Stimulated activated CD4-positive, alpha-beta T cell treated with anti-CD3 and anti-CD28 coated beads, Interleukin-2, amount 100 ng/mL, for 48 hours (primary cell): ENCODE data around the gene MIEF1.

ENCODE experiments used
- DNase-seq, 2 donors: peaks; one replicate each; pipeline ENCODE4 v3.0.0-alpha.2; 2020

The MIEF1 gene

DNA sequence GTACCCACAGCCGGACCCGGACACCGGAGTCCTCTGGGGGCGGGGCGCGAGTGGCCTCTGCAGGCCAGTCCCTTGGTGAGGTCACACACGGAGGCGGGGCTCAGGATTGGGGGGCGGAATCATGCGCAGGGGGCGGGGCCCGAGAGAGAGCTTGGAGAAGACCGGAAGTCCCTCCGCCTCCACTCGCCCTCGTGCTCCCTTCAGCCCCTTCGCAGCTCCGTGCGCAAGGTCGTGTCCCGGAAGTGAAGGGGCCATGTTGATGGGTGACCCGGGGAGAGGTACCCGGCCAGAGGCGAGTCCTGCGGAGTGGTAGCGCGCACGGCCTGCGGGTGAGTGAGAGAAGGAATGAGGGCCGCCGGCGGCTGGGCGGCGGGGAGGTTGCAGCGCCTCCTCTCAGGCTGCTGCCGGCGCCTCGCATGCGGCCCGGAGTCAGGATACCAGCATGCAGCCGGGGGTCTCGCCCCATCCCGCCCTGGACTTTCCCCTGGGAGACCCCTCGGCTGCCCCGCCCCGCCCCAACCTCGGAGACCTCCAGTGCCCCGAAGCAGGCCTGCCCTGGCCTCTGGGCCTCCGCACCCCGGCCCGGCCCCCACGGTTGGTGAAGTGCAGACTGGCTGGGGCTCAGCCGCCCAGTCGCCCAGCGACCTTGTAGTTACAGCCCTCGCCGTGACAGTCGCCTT is at the start of gene MIEF1:
Gene MIEF1 (plus strand): TSS at position 182 of the 680 bp plus-strand sequence. CDS start 9,005 bp downstream, outside the sequence.
- DNase-seq, result peak; percentile 91

- DNase-seq, result no peak
Measured at GRCh38 chr22:39452740-39453040, 49.4 kb upstream of the MIEF1 start.

DNA sequence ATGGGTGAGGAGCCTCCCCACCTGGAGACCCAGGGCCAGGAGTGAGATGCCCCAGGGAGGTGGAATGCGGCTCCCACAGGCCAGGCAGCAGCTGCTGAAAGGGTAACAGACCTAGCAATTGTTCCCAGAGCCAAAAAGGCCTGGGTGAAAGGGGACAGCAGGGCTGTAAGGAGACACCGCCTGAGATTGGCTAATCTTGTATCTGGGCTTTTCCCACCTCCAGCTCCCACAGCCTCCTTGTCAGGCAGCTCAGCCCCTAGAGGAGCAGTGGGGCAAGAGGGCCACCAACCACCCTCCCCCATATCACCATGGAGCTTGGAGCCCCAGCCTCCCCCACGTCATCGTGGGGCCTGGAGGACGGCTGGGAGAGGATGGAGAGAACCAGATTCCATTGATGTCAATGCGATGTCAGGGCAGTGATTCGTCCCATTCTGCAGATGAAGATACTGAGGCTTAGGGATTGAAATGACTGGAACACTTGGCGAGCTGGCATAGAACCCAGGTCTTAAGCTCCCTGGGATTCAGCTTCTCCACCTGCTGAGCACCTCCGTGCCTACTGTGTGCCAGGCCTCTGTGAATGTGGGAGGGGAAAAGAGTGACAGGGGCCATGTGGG is 48.2 kb upstream of the MIEF1 start:
- no peak for DNase-seq

GRCh38 chr22:39454385-39454871 is 47.7 kb upstream of the MIEF1 start:
- no peak for DNase-seq

- no peak for DNase-seq
Measured at GRCh38 chr22:39456522-39457197, 45.4 kb upstream of the MIEF1 start, which contains the start of gene MGAT3. TSS of gene MGAT3 (plus strand) at chr22:39457012. CDS start at chr22:39487348, 30,336 bp downstream.

GRCh38 chr22:39457198-39457555 is 44.9 kb upstream of the MIEF1 start:
- no peak for DNase-seq

DNA sequence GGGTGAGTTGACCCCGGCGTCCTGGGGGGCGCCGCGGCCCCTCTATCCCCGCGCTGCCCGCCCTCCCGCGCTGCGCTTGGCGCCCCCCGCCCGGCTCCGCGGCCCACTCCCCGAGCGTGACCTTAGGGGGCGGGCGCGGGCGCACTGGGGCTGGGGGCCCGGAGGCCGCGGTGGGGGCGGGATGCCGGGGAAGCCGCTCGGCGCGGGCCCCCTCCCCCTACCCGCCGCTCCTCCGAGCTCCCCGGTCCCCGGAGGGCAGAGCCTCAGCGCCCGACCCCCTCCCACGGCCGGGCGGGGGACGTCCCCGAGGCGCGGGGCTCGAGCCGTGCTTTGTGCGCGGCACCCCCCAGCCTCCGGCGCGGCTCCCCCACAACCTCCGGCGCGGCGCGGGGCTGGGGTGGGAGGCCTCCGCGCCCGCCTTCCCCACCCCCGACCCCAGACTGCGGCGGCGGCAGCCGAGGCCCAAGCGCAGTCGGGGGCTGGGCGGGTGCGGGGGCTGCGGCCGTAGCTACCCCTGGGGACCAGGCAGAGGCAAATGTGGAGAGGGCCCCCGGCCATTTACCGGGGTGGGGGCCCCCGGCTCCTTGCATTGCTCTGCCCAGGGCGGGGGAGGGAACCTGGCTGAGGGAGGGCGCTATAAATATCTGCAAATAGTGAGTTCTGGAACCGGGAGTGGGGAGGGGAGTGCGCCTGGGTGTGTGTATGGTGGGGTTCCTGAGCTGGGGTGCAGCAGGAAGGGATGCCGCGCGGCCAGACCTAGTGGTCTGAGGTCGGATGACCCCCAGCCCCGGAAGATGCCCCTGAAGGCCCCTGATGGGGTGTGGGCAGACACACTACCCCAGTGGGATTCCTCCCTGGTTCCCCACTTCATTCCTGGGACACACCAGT is 44.3 kb upstream of the MIEF1 start:
- DNase-seq, result no peak

DNA sequence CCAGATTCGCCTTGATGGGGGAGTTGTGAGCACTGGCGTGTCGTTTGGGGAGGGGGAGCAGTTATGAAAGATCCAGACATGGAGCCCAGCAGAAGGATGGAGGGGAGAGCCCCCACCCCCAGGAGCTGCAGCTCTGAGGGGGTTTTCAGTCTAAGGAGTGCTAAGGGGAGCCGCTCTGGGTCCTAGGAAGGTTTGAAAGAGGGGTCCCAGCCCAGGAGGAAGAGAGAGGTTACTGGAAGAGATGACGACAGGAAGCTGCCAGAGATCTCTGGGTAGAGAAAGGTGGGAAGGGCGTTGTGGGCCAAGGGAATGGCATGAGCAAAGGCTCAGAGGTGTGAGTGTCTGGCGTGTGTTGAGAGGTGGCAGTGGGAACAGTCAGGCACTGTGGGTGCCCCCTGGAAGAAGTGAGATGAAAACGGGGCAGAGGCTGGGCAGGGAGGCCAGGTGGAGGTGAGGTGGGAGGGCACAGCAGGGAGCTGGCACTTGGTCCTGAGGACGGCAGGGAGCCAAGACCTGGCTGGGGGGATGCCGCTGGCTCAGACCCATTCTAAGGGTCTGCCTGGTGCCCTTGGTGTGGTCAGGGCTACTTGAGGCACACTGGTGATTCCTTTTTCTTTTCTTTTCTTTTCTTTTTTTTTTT is 43.5 kb upstream of the MIEF1 start:
- DNase-seq, result no peak

DNA sequence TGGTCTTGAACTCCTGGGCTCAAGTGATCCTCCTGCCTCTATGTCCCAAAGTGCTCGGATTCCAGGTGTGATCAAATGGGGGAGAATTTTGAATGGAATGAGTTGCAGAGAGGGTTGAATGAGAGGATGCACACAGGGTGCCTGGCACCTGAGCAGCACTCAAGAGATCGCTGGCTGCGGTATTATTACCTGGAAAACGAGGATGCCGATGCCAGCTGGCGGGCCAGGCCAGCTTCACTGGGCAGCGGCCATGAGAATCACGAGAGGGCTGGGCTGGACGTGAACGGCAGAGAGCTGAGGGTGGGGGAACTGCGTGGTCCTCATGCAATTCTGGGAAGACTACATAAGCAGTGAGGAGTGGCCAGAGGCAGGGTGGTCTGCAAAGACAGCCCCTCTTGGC is 42.4 kb upstream of the MIEF1 start:
- no peak for DNase-seq

DNA sequence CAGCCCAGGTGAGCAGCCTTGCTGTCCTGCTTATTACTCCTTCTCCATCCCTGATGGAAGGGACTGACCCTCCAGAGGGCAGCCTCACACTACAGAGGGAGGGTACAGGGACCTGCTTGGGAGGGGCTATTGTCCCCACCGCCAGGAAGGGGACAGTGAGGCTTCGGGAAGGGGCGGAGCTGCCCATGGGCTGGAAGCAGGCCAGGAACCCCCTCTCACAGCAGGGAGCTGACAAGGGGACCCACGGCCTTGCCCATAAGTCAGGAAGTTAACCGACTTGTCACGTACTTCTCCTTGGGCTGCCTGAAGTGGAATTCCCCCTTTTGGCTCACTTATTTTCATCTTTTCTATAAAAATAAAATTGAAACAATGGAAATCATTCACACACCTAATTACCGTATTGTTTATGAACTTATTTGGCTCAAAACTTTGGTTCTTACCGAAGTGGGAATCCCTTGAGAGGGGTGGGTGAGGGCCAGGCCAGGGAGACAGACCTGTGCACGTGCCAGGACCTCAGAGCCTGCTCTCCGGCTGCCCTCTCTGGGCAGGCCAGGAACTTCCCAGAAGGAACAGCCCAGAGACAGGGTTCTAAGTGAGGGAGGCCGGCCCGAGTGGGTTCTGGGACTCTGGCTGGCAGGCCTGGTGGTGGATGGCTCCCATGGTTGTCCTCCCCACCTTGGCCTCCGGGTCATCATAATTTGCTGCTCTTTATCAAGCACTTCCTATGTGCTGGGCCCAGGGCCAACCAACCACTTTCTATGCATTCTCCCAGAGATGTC is 39.5 kb upstream of the MIEF1 start:
- DNase-seq, result no peak

DNA sequence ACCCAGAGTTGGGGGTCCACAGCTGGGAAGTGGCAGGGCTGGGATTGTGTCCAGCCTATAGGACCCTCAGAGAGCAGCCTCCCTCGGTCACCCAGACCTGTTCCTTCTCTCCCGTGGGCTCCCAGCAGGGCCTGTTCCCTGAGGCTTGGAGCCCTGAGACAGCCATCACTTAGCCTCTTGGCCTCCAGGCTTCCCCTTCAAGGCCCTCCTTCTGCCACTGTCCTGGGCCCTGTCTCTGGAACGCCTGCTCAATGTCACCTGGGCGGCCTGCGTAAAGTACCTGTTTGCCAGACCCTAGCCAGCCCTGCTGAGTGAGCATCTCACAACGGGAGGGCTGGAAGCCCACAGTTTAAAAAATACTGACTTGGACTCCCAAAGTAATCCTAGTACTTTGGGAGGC is 38.8 kb upstream of the MIEF1 start:
- DNase-seq, result no peak

- no peak for DNase-seq
Measured at GRCh38 chr22:39463931-39464390, 38.1 kb upstream of the MIEF1 start.

- no peak for DNase-seq
Measured at GRCh38 chr22:39466228-39467006, 35.7 kb upstream of the MIEF1 start.

DNA sequence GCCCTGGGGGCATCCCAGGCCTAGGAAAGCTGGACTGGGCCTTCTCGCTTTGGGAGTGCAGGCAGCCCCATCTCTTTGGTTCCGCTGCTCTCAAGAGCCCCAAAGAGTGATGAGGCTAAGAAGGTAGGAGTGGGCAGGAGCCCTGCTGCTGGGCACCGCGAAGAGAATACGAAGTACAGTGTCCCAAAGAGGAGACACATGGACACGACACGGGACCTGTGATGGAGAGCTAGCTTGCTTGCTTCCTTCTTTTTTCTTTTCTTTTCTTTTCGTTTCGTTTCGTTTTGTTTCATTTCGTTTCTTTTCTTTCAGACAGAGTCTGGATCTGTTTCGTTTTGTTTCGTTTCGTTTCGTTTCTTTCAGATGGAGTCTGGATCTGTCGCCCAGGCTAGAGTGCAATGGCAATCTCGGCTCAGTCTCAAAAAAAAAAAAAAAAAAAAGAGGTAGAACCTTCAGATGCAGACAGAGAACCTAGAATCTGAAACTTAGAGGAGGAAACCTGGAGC is 34.6 kb upstream of the MIEF1 start:
- no peak for DNase-seq

- no peak for DNase-seq
Measured at GRCh38 chr22:39468487-39469325, 33.4 kb upstream of the MIEF1 start.

DNA sequence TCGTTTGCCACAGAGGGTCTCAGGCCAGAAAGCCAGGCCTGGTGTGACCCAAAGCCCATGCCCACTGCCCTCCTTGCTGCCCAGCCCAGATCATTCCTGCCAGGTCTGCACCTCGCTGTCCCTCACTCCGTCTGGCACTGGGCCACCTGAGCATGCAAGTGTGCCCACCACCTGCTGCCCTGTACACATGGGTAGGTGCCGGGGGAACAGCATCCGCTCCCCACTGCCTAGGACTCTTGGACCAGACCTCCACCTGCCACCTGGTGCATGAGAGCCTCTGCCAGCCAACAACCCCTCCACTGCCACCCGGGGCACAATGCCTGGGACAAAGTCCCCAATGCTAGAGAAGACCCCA is 32.8 kb upstream of the MIEF1 start:
- DNase-seq, result no peak

DNA sequence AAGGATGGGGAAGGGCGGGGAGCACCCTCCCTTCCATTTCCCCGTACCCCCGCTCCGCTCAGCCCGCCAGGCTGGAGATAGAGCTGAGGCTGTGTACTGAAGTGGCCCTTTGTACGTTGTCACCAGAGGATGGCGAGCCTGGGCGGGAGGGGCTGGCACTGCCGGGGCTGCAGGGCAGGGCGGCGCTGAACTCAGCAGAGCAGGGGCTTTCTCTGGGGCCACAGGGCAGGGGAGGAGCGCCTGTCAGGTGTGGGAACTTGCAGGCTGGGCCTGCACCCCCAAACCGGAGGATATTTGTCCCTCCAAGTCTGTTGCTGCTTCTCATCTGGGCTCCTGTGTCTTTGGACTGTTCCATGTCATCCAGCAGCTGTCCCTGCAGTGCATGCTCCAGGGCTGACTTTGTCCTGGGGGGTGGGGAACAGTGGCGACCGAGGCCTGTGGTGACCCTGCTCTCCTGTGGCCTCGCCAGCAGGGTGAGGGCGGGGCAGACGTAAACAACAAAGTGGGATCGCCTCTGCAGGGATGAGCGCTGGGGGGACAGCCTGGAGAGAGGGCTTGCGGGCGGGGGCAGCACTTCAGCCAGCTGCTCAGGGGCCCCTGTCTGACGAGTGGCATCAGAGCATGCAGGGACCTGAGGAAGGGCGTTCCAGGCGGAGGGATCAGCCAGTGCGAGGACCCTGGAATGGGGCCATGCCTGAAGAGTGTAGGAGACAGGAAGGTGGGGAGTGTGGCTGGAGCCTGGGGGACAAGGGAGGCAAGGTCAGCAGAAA is 32.2 kb upstream of the MIEF1 start:
- no peak for DNase-seq

DNA sequence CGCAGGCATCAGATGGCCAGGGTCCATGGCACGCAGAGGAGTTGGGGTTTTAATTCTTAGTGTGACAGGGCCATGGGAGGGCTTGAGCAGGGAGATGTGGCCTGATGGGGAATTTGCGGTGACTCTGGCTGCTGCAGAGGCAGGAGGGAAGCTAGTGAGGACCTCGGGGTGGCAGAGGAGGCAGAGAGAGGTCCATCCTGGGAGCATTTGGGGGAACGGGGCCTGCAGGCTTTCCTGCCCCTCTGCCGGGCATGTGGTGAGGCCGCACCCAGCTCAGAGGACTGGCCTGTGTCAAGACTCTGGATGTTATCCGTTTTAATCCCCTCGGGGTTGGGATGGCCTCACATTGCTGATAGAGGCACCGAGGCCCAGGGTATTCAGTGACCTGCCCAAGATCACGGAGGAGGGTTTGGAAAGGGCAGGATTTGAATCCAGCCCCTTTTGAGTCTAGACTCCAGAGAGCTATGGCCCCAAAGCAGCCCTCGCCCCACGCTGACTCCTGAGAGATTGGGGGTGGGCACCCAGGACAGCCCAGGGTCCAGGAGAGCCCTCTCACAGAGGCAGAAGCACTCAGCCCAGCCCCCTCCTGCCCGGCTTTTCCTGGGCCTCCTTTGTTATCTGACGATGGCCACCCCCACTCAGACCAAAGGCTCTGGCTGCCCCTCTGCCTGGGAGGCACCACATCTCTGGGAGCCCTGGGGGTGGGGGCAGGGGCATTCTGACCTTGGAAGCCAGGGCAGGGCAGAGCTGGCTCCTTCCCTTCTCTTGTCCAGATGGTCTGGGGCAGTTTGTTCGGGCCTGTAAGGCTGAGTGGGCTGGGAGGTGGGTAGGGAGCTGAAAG is 31.4 kb upstream of the MIEF1 start:
- no peak for DNase-seq
